NCI-H2107 (cell line): ENCODE measurements around the gene TGFBR1.

ENCODE experiments used
- DNase-seq: peaks from one replicate; lab custom pipeline; 2025; lab: John Stamatoyannopoulos, UW

The TGFBR1 gene

GRCh38 chr9:99137225-99137624 is 32.3 kb downstream of the TGFBR1 start:
- no peak for DNase-seq

GRCh38 chr9:99137891-99138290 is 33.0 kb downstream of the TGFBR1 start:
- no peak for DNase-seq

- DNase-seq = no peak
These were observed 33.7 kb downstream of the TGFBR1 start for GRCh38 chr9:99138424-99139284.

- no peak for DNase-seq
These were observed 35.0 kb downstream of the TGFBR1 start for GRCh38 chr9:99139868-99140267.

- DNase-seq = no peak
These were observed 35.9 kb downstream of the TGFBR1 start for GRCh38 chr9:99140685-99141314.

- DNase-seq = no peak
These were observed 36.9 kb downstream of the TGFBR1 start for GRCh38 chr9:99141849-99142248.

- no peak for DNase-seq
These were observed 37.4 kb downstream of the TGFBR1 start for GRCh38 chr9:99142275-99142674.

GRCh38 chr9:99143655-99144054 is 38.7 kb downstream of the TGFBR1 start:
- no peak for DNase-seq

- no peak for DNase-seq
These were observed 40.1 kb downstream of the TGFBR1 start for GRCh38 chr9:99144966-99145365.

GRCh38 chr9:99146574-99146973 is 41.7 kb downstream of the TGFBR1 start:
- no peak for DNase-seq

- DNase-seq = no peak
These were observed 42.3 kb downstream of the TGFBR1 start for GRCh38 chr9:99147177-99147576.

- DNase-seq = no peak
These were observed 45.7 kb downstream of the TGFBR1 start for GRCh38 chr9:99150451-99151171.

- no peak for DNase-seq
These were observed 49.4 kb downstream of the TGFBR1 start for GRCh38 chr9:99154356-99154755.

GRCh38 chr9:99155736-99156135 is 50.8 kb downstream of the TGFBR1 start:
- no peak for DNase-seq

- no peak for DNase-seq
These were observed 53.7 kb downstream of the TGFBR1 start for GRCh38 chr9:99158629-99159028.

- no peak for DNase-seq
These were observed 55.3 kb downstream of the TGFBR1 start for GRCh38 chr9:99160173-99160572.

GRCh38 chr9:99162759-99163364 is 57.9 kb downstream of the TGFBR1 start:
- no peak for DNase-seq

- DNase-seq = no peak
These were observed 61.2 kb downstream of the TGFBR1 start for GRCh38 chr9:99166149-99166548.

GRCh38 chr9:99167119-99167518 is 62.2 kb downstream of the TGFBR1 start:
- DNase-seq = no peak

GRCh38 chr9:99167694-99168093 is 62.8 kb downstream of the TGFBR1 start:
- no peak for DNase-seq

GRCh38 chr9:99169086-99169485 is 64.2 kb downstream of the TGFBR1 start:
- no peak for DNase-seq

GRCh38 chr9:99169982-99170761 is 65.3 kb downstream of the TGFBR1 start:
- no peak for DNase-seq
